ENCODE data around the gene TDG. TPM values are rescaled to one million over a fixed set of nuclear protein-coding genes. Genes with fewer than 3 reads are reported as not detected.

The TDG gene
- total and polyA plus RNA-seq, 2 donors from 2014 or later, result 9.2 to 17.2 TPM

Other genes starting within 250 kb of the TDG start
- 7.8 TPM for gene NT5DC3, start 124.6 kb upstream of the TDG start, total RNA-seq
- 1.1 TPM for gene NT5DC3, start 124.6 kb upstream of the TDG start, polyA plus RNA-seq (ENCODE audit: insufficient read depth, low read depth, low replicate concordance)
- gene HSP90B1, start 35.5 kb upstream of the TDG start, total RNA-seq, result 806 TPM
- gene HSP90B1, start 35.5 kb upstream of the TDG start, polyA plus RNA-seq (ENCODE audit: insufficient read depth, low read depth, low replicate concordance), result 521 TPM
- 7.7 TPM for gene GLT8D2, start 84.3 kb downstream of the TDG start, total RNA-seq
- 7.0 TPM for gene GLT8D2, start 84.3 kb downstream of the TDG start, polyA plus RNA-seq (ENCODE audit: insufficient read depth, low read depth, low replicate concordance)
- gene HCFC2, start 98.7 kb downstream of the TDG start, total RNA-seq, result 18.1 TPM
- 6.0 TPM for gene HCFC2, start 98.7 kb downstream of the TDG start, polyA plus RNA-seq (ENCODE audit: insufficient read depth, low read depth, low replicate concordance)
- gene NFYB, start 172.3 kb downstream of the TDG start, total RNA-seq, result 31.1 TPM
- gene NFYB, start 172.3 kb downstream of the TDG start, polyA plus RNA-seq (ENCODE audit: insufficient read depth, low read depth, low replicate concordance), result 24.6 TPM
- 73.2 TPM for gene TXNRD1, start 249.9 kb downstream of the TDG start, total RNA-seq
- gene TXNRD1, start 249.9 kb downstream of the TDG start, polyA plus RNA-seq (ENCODE audit: insufficient read depth, low read depth, low replicate concordance), result 45.0 TPM

All from kidney (tissue), 2 donors.